GM18505 (cell line): ENCODE data around the gene ADCY6.

Experiments
- ATAC-seq: cut with Tn5 transposase; IDR thresholded peaks from one replicate; pipeline ENCODE4 v1.9.1; 2021; ENCODE audit not compliant: unreplicated experiment
- POLR2A ChIP-seq: IDR thresholded peaks from 4 replicates; pipeline ENCODE4 v1.6.1; 2011; ENCODE audit warnings: borderline replicate concordance; ENCODE audit not compliant: insufficient read depth, insufficient read length; ENCODE audit errors: extremely low read depth

ADCY6 gene

GRCh38 chr12:48811437-48812090 is 22.7 kb upstream of the ADCY6 start:
- ATAC-seq, result no peak
- no peak for TF ChIP-seq POLR2A

- no peak for TF ChIP-seq POLR2A
- ATAC-seq, result no peak
These were observed 22.1 kb upstream of the ADCY6 start for GRCh38 chr12:48810903-48811431.

GRCh38 chr12:48807981-48808380 is 19.1 kb upstream of the ADCY6 start:
- ATAC-seq, result no peak
- no peak for TF ChIP-seq POLR2A

- no peak for ATAC-seq
- TF ChIP-seq POLR2A, result no peak
These were observed 14.8 kb upstream of the ADCY6 start for GRCh38 chr12:48803675-48804074.

GRCh38 chr12:48800971-48801370 is 12.1 kb upstream of the ADCY6 start:
- no peak for TF ChIP-seq POLR2A
- ATAC-seq, result no peak

- no peak for TF ChIP-seq POLR2A
- ATAC-seq, result no peak
These were observed 11.6 kb upstream of the ADCY6 start for GRCh38 chr12:48800457-48800856.

GRCh38 chr12:48796976-48797375 is 8.1 kb upstream of the ADCY6 start:
- TF ChIP-seq POLR2A, result no peak
- no peak for ATAC-seq

GRCh38 chr12:48795550-48796455 is 6.9 kb upstream of the ADCY6 start:
- no peak for ATAC-seq
- TF ChIP-seq POLR2A, result no peak

GRCh38 chr12:48794870-48795269 is 6.0 kb upstream of the ADCY6 start:
- ATAC-seq, result no peak
- no peak for TF ChIP-seq POLR2A

- ATAC-seq, result no peak
- no peak for TF ChIP-seq POLR2A
These were observed 4.8 kb upstream of the ADCY6 start for GRCh38 chr12:48793696-48794095.

- no peak for TF ChIP-seq POLR2A
- no peak for ATAC-seq
These were observed 1.0 kb upstream of the ADCY6 start for GRCh38 chr12:48789858-48790326.

GRCh38 chr12:48788524-48788853 is 400 bp downstream of the ADCY6 start:
- ATAC-seq, result no peak

GRCh38 chr12:48787791-48788523 is 932 bp downstream of the ADCY6 start:
- no peak for ATAC-seq

More at GRCh38 chr12:48788524-48788853, 400 bp downstream of the ADCY6 start:
- no peak for TF ChIP-seq POLR2A

More at GRCh38 chr12:48787791-48788523, 932 bp downstream of the ADCY6 start:
- no peak for TF ChIP-seq POLR2A
